ENCODE measurements around the gene PEA15. TPM values are rescaled to one million over a fixed set of nuclear protein-coding genes. Genes with fewer than 3 reads are reported as not detected.

Gene PEA15, protein sequence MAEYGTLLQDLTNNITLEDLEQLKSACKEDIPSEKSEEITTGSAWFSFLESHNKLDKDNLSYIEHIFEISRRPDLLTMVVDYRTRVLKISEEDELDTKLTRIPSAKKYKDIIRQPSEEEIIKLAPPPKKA
- total RNA-seq, result 10 to 100 TPM; 38.2 to 39.3 TPM

DNA sequence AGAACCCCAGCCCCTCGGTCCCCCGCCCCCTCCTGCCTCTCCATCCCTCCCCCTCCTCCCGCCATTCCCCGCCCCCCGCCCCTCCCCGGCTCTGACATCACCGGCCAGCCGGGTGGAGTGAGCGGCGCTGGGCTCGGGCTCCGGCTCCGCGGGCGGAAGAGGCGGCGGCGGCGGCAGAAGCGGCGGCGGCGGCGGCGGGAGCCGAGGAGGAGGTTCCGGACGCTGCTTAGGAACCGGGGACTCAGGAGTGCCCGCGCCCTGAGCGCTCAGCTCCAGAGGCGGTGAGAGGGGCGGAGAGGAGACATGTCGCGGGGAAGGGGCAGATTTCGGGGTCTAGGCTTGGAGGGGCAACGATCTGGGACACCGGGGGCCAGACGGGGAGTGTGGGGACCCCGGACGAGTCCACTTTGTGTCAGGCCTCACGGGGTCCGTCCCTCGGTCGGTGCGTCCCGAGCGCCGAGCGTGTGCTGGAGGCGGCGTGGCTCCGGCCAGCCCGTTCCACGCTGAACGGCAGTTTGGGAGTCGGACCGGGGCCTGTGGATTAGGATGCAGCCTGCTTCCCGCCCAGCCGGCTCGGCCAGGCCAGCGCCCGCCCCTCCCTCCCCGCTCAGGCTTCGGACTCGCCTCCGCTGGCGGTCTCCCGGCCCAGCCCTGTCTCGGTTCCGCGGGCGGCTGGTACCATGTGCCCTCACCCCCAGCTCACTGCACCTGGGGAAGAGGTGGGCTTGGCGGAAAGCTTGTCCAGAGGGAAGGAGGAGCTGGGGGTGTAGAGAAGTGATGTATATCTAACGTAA lies at the start of gene PEA15:
Gene PEA15 (plus strand): TSS at position 143 of the 794 bp plus-strand sequence. CDS start 6,161 bp downstream, outside the sequence.
- peaks cover 44% of the 10 kb centered on the region for H3K4me1 Mint-ChIP-seq
- H3K9me3 Mint-ChIP-seq, result no peaks in the 10 kb centered on the region
- ChIA-PET POLR2A (interaction anchor here (0.6 to 4.1 kb wide), 8 partner anchors 8 to 108 kb away, joined by 3 to 27 read pairs (median 4); partner anchors contain the start of gene DCAF8), CTCF (interaction anchor here (1.5 to 1.7 kb wide), 2 partner anchors 46 to 171 kb away, joined by 3 to 6 read pairs; no protein-coding TSS in a partner anchor)
- DNase-seq, result peak; percentile 76
- H3K4me3 Mint-ChIP-seq, result peak within 1 kb of the TSS; percentile 86
- H3K27me3 Mint-ChIP-seq, result no peaks in the 10 kb centered on the region
- H3K36me3 Mint-ChIP-seq (ENCODE audit: low read depth), result peaks cover 17% of the 10 kb centered on the region
- H3K27ac Mint-ChIP-seq, result peak within 1 kb of the TSS; percentile 81

DNA sequence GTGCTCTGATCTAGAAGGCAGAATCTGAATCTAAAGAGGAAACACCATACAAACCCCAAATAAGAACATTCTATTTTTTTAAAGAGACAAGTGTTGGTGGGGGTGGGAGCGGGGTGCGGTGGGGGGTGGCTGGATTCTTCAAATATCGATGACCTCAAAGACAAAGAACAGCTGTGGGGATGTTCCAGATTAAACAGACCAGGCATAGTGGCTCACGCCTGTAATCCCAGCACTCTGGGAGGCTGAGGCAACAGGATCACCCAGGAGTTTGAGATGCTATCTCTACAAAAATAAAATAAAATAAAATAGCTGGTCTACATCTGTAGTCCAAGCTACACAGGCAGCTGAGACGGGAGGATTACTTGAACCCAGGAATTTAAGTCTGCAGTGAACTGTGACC lies 48.8 kb upstream of the PEA15 start:
- Mint-ChIP-seq H3K36me3 (ENCODE audit: low read depth) (no peaks in the 10 kb centered on the region), H3K9me3 (no peaks in the 10 kb centered on the region), H3K4me3 (no peak overlapping the region), H3K4me1 (no peaks in the 10 kb centered on the region), H3K27me3 (peaks cover 26% of the 10 kb centered on the region), H3K27ac (no peak overlapping the region)
- POLR2A ChIA-PET, result no interaction called here
- CTCF ChIA-PET, result no interaction called here
- no peak for DNase-seq

DNA sequence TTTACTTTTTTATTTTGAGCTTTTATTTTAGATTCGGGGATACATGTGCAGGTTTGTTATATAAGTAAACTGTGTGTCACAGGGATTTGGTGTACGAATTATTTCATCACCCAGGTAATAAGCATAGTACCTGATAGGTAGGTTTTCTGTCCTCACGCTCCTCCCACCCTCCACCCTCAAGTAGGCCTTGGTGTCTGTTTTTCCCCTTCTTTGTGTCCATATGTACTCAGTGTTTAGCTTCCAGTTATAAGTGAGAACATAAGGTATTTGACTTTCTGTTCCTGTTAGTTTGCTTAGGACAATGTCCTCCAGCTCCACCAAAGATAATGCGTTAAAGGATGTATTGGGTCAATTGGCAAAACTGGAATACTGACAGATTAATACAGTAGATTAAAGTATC lies 48.0 kb upstream of the PEA15 start:
- ChIA-PET CTCF (no interaction called here), POLR2A (interaction anchor here (0.5 kb wide), 1 partner anchor 80 kb away, joined by 4 read pairs; no protein-coding TSS in a partner anchor)
- Mint-ChIP-seq H3K4me1 (peaks cover 4% of the 10 kb centered on the region), H3K27ac (no peak overlapping the region), H3K27me3 (peaks cover 29% of the 10 kb centered on the region), H3K36me3 (ENCODE audit: low read depth) (no peaks in the 10 kb centered on the region), H3K4me3 (no peak overlapping the region), H3K9me3 (no peaks in the 10 kb centered on the region)
- DNase-seq, result no peak

DNA sequence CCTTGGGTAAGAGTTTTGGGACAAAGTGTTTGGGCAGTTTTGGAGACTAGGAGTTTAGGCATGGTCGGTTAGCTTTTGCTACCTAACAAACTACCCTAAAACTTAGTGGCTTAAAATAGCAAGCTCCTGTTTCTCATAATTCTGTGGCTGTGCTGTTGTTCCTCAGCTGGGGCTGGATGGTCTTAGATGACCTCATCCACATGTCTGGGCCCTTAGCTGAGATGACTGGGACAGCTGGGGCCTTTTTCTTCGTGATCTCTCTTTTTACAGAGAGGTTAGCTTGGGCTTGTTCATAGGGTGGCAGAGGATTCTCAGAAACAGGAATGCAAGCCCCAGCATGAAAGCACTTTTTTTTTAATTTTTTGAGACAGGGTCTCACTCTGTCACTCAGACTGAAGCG lies 47.2 kb upstream of the PEA15 start:
- H3K4me3 Mint-ChIP-seq, result no peak overlapping the region
- DNase-seq, result no peak
- CTCF ChIA-PET, result interaction anchor here (1.0 kb wide), 1 partner anchor 219 kb away, joined by 3 read pairs; no protein-coding TSS in a partner anchor
- H3K36me3 Mint-ChIP-seq (ENCODE audit: low read depth), result no peaks in the 10 kb centered on the region
- peaks cover 29% of the 10 kb centered on the region for H3K27me3 Mint-ChIP-seq
- peaks cover 6% of the 10 kb centered on the region for H3K4me1 Mint-ChIP-seq
- H3K9me3 Mint-ChIP-seq, result no peaks in the 10 kb centered on the region
- no peak overlapping the region for H3K27ac Mint-ChIP-seq
- POLR2A ChIA-PET, result interaction anchor here (0.7 kb wide), 1 partner anchor 27 kb away, joined by 3 read pairs; no protein-coding TSS in a partner anchor

DNA sequence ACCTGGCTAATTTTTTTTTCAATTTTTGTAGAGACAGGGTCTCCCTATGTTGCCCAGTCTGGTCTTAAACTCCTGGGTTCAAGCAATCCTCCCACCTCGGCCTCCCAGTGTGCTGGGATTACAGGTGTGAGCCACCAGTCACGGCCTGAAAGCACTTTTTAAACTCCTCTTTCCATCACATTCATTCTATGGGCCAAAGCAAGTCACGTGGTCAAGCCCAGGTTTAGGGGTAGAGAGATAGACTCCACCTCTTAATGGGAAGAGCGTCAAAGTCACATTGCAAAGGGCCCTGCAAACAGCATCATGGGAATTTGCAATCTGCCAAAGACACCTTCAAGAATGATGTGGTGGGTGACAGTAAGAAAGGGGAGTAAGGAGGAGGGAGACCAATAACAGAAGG lies 46.6 kb upstream of the PEA15 start:
- no peak overlapping the region for H3K27ac Mint-ChIP-seq
- H3K9me3 Mint-ChIP-seq, result no peaks in the 10 kb centered on the region
- no peaks in the 10 kb centered on the region for H3K36me3 Mint-ChIP-seq (ENCODE audit: low read depth)

DNA sequence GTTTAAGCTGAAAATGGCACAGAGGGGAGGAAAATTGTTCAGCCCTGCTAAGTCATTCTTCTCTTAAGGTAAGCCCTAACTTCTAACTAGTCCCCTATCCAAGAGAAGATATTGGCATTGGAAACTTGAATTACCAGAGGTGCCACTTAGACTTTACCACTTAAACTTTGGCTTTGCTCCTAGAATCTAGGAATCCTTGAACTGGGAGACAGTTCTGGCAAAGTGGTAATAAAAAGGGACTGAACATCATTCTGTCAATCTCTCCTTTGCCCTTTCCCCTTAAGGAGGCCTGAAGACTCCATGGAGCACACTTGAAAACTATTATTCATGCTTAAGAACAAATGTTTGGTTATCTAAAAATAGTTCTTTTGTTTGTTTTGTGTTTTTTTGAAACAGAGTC lies 45.3 kb upstream of the PEA15 start:
- H3K4me1 Mint-ChIP-seq, result peaks cover 6% of the 10 kb centered on the region
- H3K4me3 Mint-ChIP-seq, result no peak overlapping the region
- ChIA-PET POLR2A (no interaction called here), CTCF (no interaction called here)
- no peaks in the 10 kb centered on the region for H3K9me3 Mint-ChIP-seq
- no peaks in the 10 kb centered on the region for H3K36me3 Mint-ChIP-seq (ENCODE audit: low read depth)
- H3K27me3 Mint-ChIP-seq, result peaks cover 39% of the 10 kb centered on the region
- H3K27ac Mint-ChIP-seq, result no peak overlapping the region
- DNase-seq, result no peak

More for the DNA sequence above, 46.6 kb upstream of the PEA15 start:
- CTCF ChIA-PET, result interaction anchor here (1.0 kb wide), 1 partner anchor 218 kb away, joined by 3 read pairs; no protein-coding TSS in a partner anchor
- Mint-ChIP-seq H3K4me3 (no peak overlapping the region), H3K27me3 (peaks cover 30% of the 10 kb centered on the region), H3K4me1 (peaks cover 6% of the 10 kb centered on the region)
- DNase-seq, result no peak
- POLR2A ChIA-PET, result no interaction called here

DNA sequence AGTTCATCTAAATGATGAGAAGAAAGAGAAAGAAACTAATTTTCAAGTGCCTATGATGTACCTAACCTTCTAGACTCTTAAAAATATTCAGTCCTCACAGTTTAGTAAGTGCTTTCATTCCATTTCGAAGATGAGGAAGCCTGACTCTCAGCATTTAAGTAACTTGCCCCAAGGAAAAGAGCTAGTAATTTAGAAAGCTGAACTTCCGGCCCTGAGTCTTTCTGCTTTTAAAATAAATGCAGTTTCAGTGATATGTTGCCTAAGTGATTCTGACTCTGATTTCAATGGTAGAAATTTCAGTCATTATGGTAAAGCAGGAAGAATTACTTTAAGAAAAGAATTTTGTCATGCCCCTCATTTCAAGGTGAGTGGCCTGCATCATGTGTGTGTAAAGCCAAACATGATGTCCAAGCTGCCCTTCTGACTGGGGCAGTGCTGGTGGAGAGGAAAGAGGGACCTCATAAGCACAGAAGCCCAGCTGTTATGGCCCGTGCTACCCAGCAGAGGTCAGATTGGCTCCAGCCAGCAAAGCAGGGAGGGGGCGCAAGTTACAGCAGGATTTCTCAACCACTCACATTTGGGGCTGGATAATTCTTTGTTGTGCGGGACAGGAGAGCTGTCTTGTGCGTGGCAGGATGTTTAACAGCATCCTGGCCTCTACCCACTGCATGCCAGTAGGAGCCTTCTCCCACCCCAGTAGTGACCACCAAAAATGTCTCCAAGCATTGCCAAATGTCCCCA lies 43.0 kb upstream of the PEA15 start:
- Mint-ChIP-seq H3K27ac (no peak overlapping the region), H3K4me1 (peaks cover 6% of the 10 kb centered on the region), H3K4me3 (no peak overlapping the region), H3K36me3 (ENCODE audit: low read depth) (no peaks in the 10 kb centered on the region), H3K27me3 (peaks cover 45% of the 10 kb centered on the region), H3K9me3 (no peaks in the 10 kb centered on the region)
- DNase-seq, result no peak
- CTCF ChIA-PET, result interaction anchor here (1.0 to 1.2 kb wide), 2 partner anchors 76 to 129 kb away, joined by 3 to 4 read pairs; no protein-coding TSS in a partner anchor
- POLR2A ChIA-PET, result no interaction called here

DNA sequence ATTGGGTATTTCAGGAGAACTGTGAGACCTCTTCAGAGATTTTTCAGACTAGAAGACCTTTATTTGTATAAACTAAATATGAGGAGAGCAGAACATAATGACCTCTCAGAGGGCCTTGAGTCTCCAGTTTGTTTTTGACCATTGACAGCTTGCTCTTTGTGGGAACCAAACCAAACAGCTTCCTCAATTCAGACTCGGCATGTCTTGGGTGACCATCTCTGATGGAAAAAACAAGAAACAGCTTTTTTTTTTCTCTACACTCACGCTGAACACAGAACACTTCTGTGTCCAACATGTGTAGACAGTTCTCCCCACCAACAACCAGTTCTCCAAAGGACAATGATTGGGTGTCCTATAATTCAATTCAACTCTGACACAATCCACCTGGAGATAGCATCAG lies 42.3 kb upstream of the PEA15 start:
- peaks cover 44% of the 10 kb centered on the region for H3K27me3 Mint-ChIP-seq
- peaks cover 6% of the 10 kb centered on the region for H3K4me1 Mint-ChIP-seq
- DNase-seq, result no peak
- H3K4me3 Mint-ChIP-seq, result no peak overlapping the region
- no peaks in the 10 kb centered on the region for H3K36me3 Mint-ChIP-seq (ENCODE audit: low read depth)
- ChIA-PET POLR2A (no interaction called here), CTCF (no interaction called here)
- no peak overlapping the region for H3K27ac Mint-ChIP-seq
- no peaks in the 10 kb centered on the region for H3K9me3 Mint-ChIP-seq

DNA sequence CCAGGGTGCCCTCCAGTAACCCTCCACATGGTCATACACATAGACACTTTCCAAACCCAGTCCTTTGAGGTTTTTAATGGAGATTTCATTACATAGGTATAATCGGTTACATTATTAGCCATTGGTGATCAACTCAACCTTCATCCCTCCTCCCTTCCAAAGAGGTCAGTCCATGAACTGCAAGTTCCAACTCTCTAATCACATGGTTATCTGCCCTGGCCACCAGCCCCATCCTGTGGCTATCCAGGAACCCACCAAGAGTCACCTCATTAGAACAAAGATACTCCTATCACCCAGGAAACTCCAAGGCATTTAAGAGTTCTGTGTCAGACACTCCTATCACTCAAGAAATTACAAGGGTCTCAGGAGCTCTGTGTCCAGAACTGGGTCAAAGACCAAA lies 41.6 kb upstream of the PEA15 start:
- CTCF ChIA-PET, result no interaction called here
- H3K36me3 Mint-ChIP-seq (ENCODE audit: low read depth), result no peaks in the 10 kb centered on the region
- POLR2A ChIA-PET, result no interaction called here
- peaks cover 43% of the 10 kb centered on the region for H3K27me3 Mint-ChIP-seq
- DNase-seq, result no peak
- no peak overlapping the region for H3K4me3 Mint-ChIP-seq
- peaks cover 6% of the 10 kb centered on the region for H3K4me1 Mint-ChIP-seq
- no peaks in the 10 kb centered on the region for H3K9me3 Mint-ChIP-seq
- no peak overlapping the region for H3K27ac Mint-ChIP-seq

DNA sequence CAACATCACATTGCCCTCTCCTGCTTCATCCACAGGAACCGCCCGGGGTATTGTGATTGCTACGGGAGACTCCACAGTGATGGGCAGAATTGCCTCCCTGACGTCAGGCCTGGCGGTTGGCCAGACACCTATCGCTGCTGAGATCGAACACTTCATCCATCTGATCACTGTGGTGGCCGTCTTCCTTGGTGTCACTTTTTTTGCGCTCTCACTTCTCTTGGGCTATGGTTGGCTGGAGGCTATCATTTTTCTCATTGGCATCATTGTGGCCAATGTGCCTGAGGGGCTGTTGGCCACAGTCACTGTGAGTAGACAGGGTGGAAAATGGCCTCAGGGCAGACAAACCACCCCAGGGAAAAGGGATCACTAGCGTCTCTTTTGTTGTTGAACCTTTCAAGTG lies 41.1 kb upstream of the PEA15 start:
- H3K9me3 Mint-ChIP-seq, result no peaks in the 10 kb centered on the region
- no peaks in the 10 kb centered on the region for H3K36me3 Mint-ChIP-seq (ENCODE audit: low read depth)
- peaks cover 6% of the 10 kb centered on the region for H3K4me1 Mint-ChIP-seq
- no peak for DNase-seq
- H3K27me3 Mint-ChIP-seq, result peaks cover 43% of the 10 kb centered on the region
- no peak overlapping the region for H3K4me3 Mint-ChIP-seq
- no peak overlapping the region for H3K27ac Mint-ChIP-seq
- ChIA-PET CTCF (interaction anchor here (1.4 kb wide), 1 partner anchor 127 kb away, joined by 3 read pairs; no protein-coding TSS in a partner anchor), POLR2A (no interaction called here)

DNA sequence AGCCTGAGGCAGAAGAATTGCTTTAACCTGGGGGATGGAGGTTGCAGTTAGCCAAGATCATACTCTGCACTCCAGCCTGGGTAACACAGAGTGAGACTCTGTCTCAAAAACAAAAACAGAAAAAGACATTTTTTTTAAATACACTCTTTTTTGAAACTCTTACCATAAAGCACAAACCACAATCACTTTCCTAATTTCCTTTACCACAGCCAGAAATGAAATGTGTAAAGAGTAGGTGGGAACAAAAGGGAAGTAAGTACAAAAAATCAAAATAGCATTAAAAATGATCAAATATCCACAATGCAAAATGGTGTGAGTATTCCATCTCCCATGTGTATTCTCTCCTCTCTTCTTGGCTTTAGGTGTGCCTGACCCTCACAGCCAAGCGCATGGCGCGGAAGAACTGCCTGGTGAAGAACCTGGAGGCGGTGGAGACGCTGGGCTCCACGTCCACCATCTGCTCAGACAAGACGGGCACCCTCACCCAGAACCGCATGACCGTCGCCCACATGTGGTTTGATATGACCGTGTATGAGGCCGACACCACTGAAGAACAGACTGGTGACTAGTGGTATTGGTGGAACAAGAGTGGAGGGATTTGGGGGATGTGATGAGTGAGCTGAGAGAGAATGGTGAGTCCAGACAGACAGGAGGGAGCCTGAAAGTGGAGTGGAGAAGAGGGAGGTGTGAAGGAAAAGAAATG lies 38.9 kb upstream of the PEA15 start:
- no peak for DNase-seq
- no peaks in the 10 kb centered on the region for H3K9me3 Mint-ChIP-seq
- H3K27ac Mint-ChIP-seq, result no peak overlapping the region
- no peaks in the 10 kb centered on the region for H3K36me3 Mint-ChIP-seq (ENCODE audit: low read depth)
- peaks cover 13% of the 10 kb centered on the region for H3K4me1 Mint-ChIP-seq
- peaks cover 48% of the 10 kb centered on the region for H3K27me3 Mint-ChIP-seq
- ChIA-PET CTCF (no interaction called here), POLR2A (no interaction called here)
- H3K4me3 Mint-ChIP-seq, result no peak overlapping the region

DNA sequence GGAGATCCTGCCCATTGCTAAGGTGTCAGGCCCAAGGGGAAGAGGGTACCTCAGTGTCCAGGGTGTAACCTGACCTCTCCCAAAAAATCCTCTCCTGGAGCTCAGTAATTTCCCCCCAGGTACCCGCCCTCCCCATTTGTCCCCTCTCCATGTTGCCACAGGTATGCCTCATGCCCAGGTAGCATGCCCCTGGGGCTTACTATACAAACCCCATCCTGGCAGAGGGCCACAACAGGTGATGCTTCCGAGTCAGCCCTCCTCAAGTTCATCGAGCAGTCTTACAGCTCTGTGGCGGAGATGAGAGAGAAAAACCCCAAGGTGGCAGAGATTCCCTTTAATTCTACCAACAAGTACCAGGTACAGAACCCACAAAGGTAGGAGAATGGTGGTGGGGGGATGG lies 38.1 kb upstream of the PEA15 start:
- H3K36me3 Mint-ChIP-seq (ENCODE audit: low read depth), result no peaks in the 10 kb centered on the region
- H3K4me3 Mint-ChIP-seq, result no peak overlapping the region
- H3K27me3 Mint-ChIP-seq, result peaks cover 50% of the 10 kb centered on the region
- no peak for DNase-seq
- H3K27ac Mint-ChIP-seq, result no peak overlapping the region
- H3K4me1 Mint-ChIP-seq, result peaks cover 11% of the 10 kb centered on the region
- H3K9me3 Mint-ChIP-seq, result no peaks in the 10 kb centered on the region
- ChIA-PET CTCF (no interaction called here), POLR2A (no interaction called here)

DNA sequence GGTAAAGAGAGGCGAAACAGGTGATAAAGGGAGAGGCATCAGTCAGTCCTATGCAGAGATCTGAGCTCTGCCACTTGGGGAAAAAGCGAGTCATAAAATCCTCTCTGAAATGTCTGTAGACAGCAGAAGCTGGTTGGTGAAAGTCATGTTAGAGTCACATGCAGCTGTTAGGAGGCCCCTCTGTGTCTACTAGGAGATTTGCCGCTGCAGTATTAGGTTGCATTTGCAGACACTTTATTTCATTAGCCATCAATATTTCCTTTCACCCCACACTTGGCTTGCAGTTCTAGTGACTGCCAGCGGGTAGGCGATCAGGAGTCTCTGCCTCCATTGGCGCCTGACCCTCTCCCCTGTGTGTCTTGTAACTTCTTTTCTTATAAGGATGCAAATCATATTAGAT lies 37.6 kb upstream of the PEA15 start:
- CTCF ChIA-PET, result interaction anchor here (0.7 to 1.2 kb wide), 2 partner anchors 124 to 129 kb away, joined by 3 read pairs; no protein-coding TSS in a partner anchor
- no peak overlapping the region for H3K27ac Mint-ChIP-seq

More for the DNA sequence above, 37.6 kb upstream of the PEA15 start:
- POLR2A ChIA-PET, result no interaction called here
- H3K4me3 Mint-ChIP-seq, result no peak overlapping the region
- no peak for DNase-seq
- H3K36me3 Mint-ChIP-seq (ENCODE audit: low read depth), result no peaks in the 10 kb centered on the region
- H3K4me1 Mint-ChIP-seq, result peaks cover 8% of the 10 kb centered on the region
- H3K27me3 Mint-ChIP-seq, result peaks cover 54% of the 10 kb centered on the region
- H3K9me3 Mint-ChIP-seq, result no peaks in the 10 kb centered on the region

Data from activated CD4-positive, alpha-beta memory T cell treated with anti-CD3 and anti-CD28 coated beads, Interleukin-2, amount 10 ng/mL, durations not matched to agents 7 days and 5 days (primary cell).